ENCODE data around the gene PPP1R3E.

DNA sequence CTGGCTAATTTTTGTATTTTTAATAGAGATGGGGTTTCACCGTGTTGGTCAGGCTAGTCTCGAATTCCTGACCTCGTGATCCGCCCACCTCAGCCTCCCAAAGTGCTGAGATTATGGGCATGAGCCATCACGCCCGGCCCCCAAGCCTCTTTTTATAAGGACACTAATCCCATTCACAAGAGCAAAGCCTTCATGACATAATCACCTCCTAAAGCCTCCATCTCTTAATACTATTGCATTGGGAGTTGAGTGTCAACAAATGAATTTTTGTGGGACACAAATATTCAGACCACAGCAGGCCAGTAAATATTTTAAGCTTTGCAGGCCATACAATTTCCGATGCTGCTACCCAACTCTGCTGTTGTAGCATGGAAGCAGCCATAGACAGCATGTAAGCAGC, 54.1 kb downstream of the PPP1R3E start:
- TF ChIP-seq ZNF224 (CRISPR knock-in tag; IDR thresholded peaks at IDR 0.05) (no peak), ZFP41 (CRISPR knock-in tag; IDR thresholded peaks at IDR 0.05; ENCODE audit: borderline replicate concordance) (no peak), FOXK2 (IDR thresholded peaks at IDR 0.05) (no peak), TBP (CRISPR knock-in tag; IDR thresholded peaks at IDR 0.05) (no peak)
- TF ChIP-seq, protein P1, sequence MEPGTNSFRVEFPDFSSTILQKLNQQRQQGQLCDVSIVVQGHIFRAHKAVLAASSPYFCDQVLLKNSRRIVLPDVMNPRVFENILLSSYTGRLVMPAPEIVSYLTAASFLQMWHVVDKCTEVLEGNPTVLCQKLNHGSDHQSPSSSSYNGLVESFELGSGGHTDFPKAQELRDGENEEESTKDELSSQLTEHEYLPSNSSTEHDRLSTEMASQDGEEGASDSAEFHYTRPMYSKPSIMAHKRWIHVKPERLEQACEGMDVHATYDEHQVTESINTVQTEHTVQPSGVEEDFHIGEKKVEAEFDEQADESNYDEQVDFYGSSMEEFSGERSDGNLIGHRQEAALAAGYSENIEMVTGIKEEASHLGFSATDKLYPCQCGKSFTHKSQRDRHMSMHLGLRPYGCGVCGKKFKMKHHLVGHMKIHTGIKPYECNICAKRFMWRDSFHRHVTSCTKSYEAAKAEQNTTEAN (CRISPR knock-in tag; conservative IDR thresholded peaks at IDR 0.05) = no peak
- TF ChIP-seq, protein P2, sequence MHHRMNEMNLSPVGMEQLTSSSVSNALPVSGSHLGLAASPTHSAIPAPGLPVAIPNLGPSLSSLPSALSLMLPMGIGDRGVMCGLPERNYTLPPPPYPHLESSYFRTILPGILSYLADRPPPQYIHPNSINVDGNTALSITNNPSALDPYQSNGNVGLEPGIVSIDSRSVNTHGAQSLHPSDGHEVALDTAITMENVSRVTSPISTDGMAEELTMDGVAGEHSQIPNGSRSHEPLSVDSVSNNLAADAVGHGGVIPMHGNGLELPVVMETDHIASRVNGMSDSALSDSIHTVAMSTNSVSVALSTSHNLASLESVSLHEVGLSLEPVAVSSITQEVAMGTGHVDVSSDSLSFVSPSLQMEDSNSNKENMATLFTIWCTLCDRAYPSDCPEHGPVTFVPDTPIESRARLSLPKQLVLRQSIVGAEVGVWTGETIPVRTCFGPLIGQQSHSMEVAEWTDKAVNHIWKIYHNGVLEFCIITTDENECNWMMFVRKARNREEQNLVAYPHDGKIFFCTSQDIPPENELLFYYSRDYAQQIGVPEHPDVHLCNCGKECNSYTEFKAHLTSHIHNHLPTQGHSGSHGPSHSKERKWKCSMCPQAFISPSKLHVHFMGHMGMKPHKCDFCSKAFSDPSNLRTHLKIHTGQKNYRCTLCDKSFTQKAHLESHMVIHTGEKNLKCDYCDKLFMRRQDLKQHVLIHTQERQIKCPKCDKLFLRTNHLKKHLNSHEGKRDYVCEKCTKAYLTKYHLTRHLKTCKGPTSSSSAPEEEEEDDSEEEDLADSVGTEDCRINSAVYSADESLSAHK (CRISPR knock-in tag; IDR thresholded peaks at IDR 0.05; ENCODE audit: borderline replicate concordance) = no peak
- TF ChIP-seq, protein P3, sequence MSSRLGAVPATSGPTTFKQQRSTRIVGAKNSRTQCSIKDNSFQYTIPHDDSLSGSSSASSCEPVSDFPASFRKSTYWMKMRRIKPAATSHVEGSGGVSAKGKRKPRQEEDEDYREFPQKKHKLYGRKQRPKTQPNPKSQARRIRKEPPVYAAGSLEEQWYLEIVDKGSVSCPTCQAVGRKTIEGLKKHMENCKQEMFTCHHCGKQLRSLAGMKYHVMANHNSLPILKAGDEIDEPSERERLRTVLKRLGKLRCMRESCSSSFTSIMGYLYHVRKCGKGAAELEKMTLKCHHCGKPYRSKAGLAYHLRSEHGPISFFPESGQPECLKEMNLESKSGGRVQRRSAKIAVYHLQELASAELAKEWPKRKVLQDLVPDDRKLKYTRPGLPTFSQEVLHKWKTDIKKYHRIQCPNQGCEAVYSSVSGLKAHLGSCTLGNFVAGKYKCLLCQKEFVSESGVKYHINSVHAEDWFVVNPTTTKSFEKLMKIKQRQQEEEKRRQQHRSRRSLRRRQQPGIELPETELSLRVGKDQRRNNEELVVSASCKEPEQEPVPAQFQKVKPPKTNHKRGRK (CRISPR knock-in tag; IDR thresholded peaks at IDR 0.05) = no peak
